ENCODE results near the gene SHISA6.

Gene SHISA6

DNA sequence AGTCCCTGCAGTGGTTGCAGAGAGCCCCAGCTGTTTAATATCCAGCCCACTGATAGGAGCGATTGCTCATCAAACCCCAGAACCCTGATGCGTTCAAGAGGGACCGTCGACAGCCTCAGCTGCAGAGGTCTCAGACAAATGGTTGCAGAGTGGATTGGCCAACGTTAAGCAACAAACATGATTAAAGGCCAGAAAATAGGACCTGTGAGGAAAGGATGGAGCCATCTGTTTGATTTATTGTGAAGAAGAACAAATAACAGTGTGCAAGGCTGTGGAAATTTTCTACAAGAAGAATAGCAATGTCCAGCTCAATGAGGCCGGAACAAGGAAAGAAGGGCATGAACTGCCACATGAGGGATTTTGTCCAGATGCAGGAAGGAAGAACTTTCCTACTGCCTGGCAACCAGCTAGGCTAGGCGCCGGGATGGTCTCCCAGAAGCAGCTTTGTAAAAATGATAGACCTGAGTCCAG lies 218.9 kb downstream of the SHISA6 start:
- Histone ChIP-seq H2AFZ (ENCODE audit: low read depth, low read length, severe bottlenecking) (no peak overlapping the region), H3K27ac (ENCODE audit: low read depth, low read length) (no peak overlapping the region), H3K4me2 (ENCODE audit: low read depth, low read length, poor library complexity, severe bottlenecking) (no peak overlapping the region), H3F3A (ENCODE audit: insufficient read depth) (no peaks in the 10 kb centered on the region), H3K9ac (ENCODE audit: low read length) (no peak overlapping the region), H3K9me2 (replicated peaks; ENCODE audit: insufficient read depth, low read length) (no peaks in the 10 kb centered on the region), H3K79me2 (ENCODE audit: insufficient read depth, low read length) (no peaks in the 10 kb centered on the region), H3K9me3 (ENCODE audit: insufficient read depth, low read length) (no peaks in the 10 kb centered on the region), H3K36me3 (ENCODE audit: low read length) (no peaks in the 10 kb centered on the region), H3K4me3 (ENCODE audit: insufficient read depth, low read length, poor library complexity, severe bottlenecking) (no peak overlapping the region), H3K27me3 (ENCODE audit: low read length) (no peaks in the 10 kb centered on the region), H4K20me1 (ENCODE audit: low read depth, low read length) (no peaks in the 10 kb centered on the region)
- TF ChIP-seq, protein P1, sequence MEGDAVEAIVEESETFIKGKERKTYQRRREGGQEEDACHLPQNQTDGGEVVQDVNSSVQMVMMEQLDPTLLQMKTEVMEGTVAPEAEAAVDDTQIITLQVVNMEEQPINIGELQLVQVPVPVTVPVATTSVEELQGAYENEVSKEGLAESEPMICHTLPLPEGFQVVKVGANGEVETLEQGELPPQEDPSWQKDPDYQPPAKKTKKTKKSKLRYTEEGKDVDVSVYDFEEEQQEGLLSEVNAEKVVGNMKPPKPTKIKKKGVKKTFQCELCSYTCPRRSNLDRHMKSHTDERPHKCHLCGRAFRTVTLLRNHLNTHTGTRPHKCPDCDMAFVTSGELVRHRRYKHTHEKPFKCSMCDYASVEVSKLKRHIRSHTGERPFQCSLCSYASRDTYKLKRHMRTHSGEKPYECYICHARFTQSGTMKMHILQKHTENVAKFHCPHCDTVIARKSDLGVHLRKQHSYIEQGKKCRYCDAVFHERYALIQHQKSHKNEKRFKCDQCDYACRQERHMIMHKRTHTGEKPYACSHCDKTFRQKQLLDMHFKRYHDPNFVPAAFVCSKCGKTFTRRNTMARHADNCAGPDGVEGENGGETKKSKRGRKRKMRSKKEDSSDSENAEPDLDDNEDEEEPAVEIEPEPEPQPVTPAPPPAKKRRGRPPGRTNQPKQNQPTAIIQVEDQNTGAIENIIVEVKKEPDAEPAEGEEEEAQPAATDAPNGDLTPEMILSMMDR (IDR thresholded peaks at IDR 0.05; ENCODE audit: insufficient read depth, low read length, poor library complexity, severe bottlenecking), result no peak
- no peak for TF ChIP-seq EZH2phosphoT487 (conservative IDR thresholded peaks at IDR 0.05; ENCODE audit: low read length)

- Histone ChIP-seq H3K4me2 (ENCODE audit: low read depth, low read length, poor library complexity, severe bottlenecking) (no peak overlapping the region), H3K27me3 (ENCODE audit: low read length) (no peaks in the 10 kb centered on the region), H3K79me2 (ENCODE audit: insufficient read depth, low read length) (no peaks in the 10 kb centered on the region), H4K20me1 (ENCODE audit: low read depth, low read length) (no peaks in the 10 kb centered on the region), H3K9me3 (ENCODE audit: insufficient read depth, low read length) (no peaks in the 10 kb centered on the region), H3K9me2 (replicated peaks; ENCODE audit: insufficient read depth, low read length) (no peaks in the 10 kb centered on the region), H2AFZ (ENCODE audit: low read depth, low read length, severe bottlenecking) (no peak overlapping the region), H3K4me3 (ENCODE audit: insufficient read depth, low read length, poor library complexity, severe bottlenecking) (no peak overlapping the region), H3F3A (ENCODE audit: insufficient read depth) (no peaks in the 10 kb centered on the region), H3K27ac (ENCODE audit: low read depth, low read length) (no peak overlapping the region), H3K36me3 (ENCODE audit: low read length) (no peaks in the 10 kb centered on the region), H3K9ac (ENCODE audit: low read length) (no peak overlapping the region)
- no peak for TF ChIP-seq EZH2phosphoT487 (conservative IDR thresholded peaks at IDR 0.05; ENCODE audit: low read length)
- TF ChIP-seq, protein P1 (IDR thresholded peaks at IDR 0.05; ENCODE audit: insufficient read depth, low read length, poor library complexity, severe bottlenecking), result no peak
Measured at GRCh38 chr17:11461993-11462548, 221.1 kb downstream of the SHISA6 start.

- no peaks in the 10 kb centered on the region for H4K20me1 ChIP-seq (ENCODE audit: low read depth, low read length)
- no peak overlapping the region for H3K4me2 ChIP-seq (ENCODE audit: low read depth, low read length, poor library complexity, severe bottlenecking)
- TF ChIP-seq EZH2phosphoT487 (conservative IDR thresholded peaks at IDR 0.05; ENCODE audit: low read length), result no peak
- TF ChIP-seq, protein P1 (IDR thresholded peaks at IDR 0.05; ENCODE audit: insufficient read depth, low read length, poor library complexity, severe bottlenecking), result no peak
Measured at GRCh38 chr17:11467639-11468038, 226.6 kb downstream of the SHISA6 start.

More at GRCh38 chr17:11467639-11468038, 226.6 kb downstream of the SHISA6 start:
- no peaks in the 10 kb centered on the region for H3F3A ChIP-seq (ENCODE audit: insufficient read depth)
- no peaks in the 10 kb centered on the region for H3K79me2 ChIP-seq (ENCODE audit: insufficient read depth, low read length)
- H3K9me3 ChIP-seq (ENCODE audit: insufficient read depth, low read length), result no peaks in the 10 kb centered on the region
- H3K36me3 ChIP-seq (ENCODE audit: low read length), result no peaks in the 10 kb centered on the region
- H3K4me3 ChIP-seq (ENCODE audit: insufficient read depth, low read length, poor library complexity, severe bottlenecking), result no peak overlapping the region
- no peak overlapping the region for H2AFZ ChIP-seq (ENCODE audit: low read depth, low read length, severe bottlenecking)
- H3K27ac ChIP-seq (ENCODE audit: low read depth, low read length), result no peak overlapping the region
- H3K9ac ChIP-seq (ENCODE audit: low read length), result no peak overlapping the region
- H3K9me2 ChIP-seq (replicated peaks; ENCODE audit: insufficient read depth, low read length), result no peaks in the 10 kb centered on the region
- H3K27me3 ChIP-seq (ENCODE audit: low read length), result no peaks in the 10 kb centered on the region

Measured in SU-DHL-6 (cell line).